MM.1S (cell line): ENCODE data around the gene RAB11B.

ENCODE experiments used
- DNase-seq: peaks from one replicate; pipeline ENCODE4 v3.0.0-alpha.2; 2015
- H2AFZ ChIP-seq: fragments of 300-600 bp; sonication (generic); 2 replicates; pipeline ENCODE4 v1.6.0; 2016; ENCODE audit warnings: antibody characterized with exemption, low read length
- H3F3A ChIP-seq: fragments of 300-600 bp; sonication (generic); 2 replicates; pipeline ENCODE4 v1.6.1; 2016; ENCODE audit warnings: mild to moderate bottlenecking, antibody characterized with exemption, low read length, moderate library complexity, mixed read lengths; ENCODE audit not compliant: insufficient read depth
- H3K27ac ChIP-seq: fragments of 300-600 bp; sonication (generic); 2 replicates; pipeline ENCODE4 v1.5.1; 2016; ENCODE audit warnings: mild to moderate bottlenecking, low read length
- H3K27me3 ChIP-seq: fragments of 300-600 bp; sonication (generic); replicated peaks from 2 replicates; pipeline ENCODE4 v1.6.0; 2016; ENCODE audit warnings: low read length; ENCODE audit not compliant: insufficient read depth
- H3K36me3 ChIP-seq: fragments of 300-600 bp; sonication (generic); replicated peaks from 2 replicates; pipeline ENCODE4 v1.6.1; 2016; ENCODE audit warnings: mild to moderate bottlenecking, low read length, mixed read lengths; ENCODE audit not compliant: insufficient read depth
- H3K4me1 ChIP-seq: fragments of 300-600 bp; sonication (generic); 2 replicates; pipeline ENCODE4 v1.6.1; 2016; ENCODE audit warnings: low read length, mixed read lengths
- H3K4me2 ChIP-seq: fragments of 300-600 bp; sonication (generic); 2 replicates; pipeline ENCODE4 v1.6.0; 2016; ENCODE audit warnings: low read depth, low read length
- H3K4me3 ChIP-seq: fragments of 300-600 bp; sonication (generic); 2 replicates; pipeline ENCODE4 v1.5.1; 2016; ENCODE audit warnings: low read length, mixed read lengths
- H3K79me2 ChIP-seq: fragments of 300-600 bp; sonication (generic); 2 replicates; pipeline ENCODE4 v1.6.1; 2016; ENCODE audit warnings: mixed run types, low read length, mixed read lengths
- H3K9ac ChIP-seq: fragments of 300-600 bp; sonication (generic); 2 replicates; pipeline ENCODE4 v1.6.1; 2016; ENCODE audit warnings: low read length, mixed read lengths
- H3K9me2 ChIP-seq: fragments of 300-600 bp; sonication (generic); replicated peaks from 2 replicates; pipeline ENCODE4 v1.6.1; 2016; ENCODE audit warnings: mild to moderate bottlenecking, low read length, mixed read lengths; ENCODE audit not compliant: insufficient read depth
- H3K9me3 ChIP-seq: fragments of 300-600 bp; sonication (generic); replicated peaks from 2 replicates; pipeline ENCODE4 v1.6.1; 2016; ENCODE audit warnings: mild to moderate bottlenecking, low read length, mixed read lengths; ENCODE audit not compliant: insufficient read depth
- H4K20me1 ChIP-seq: fragments of 300-600 bp; sonication (generic); 2 replicates; pipeline ENCODE4 v1.6.1; 2016; ENCODE audit warnings: mild to moderate bottlenecking, low read length, moderate library complexity, mixed read lengths; ENCODE audit not compliant: insufficient read depth
- EZH2 ChIP-seq: fragments of 300-600 bp; sonication (generic); optimal IDR thresholded peaks from 2 replicates; pipeline ENCODE3; 2017; ENCODE audit warnings: low read depth, mild to moderate bottlenecking, antibody characterized with exemption, low read length, mixed read lengths
- EZH2phosphoT487 ChIP-seq: fragments of 300-600 bp; sonication (generic); IDR thresholded peaks from 2 replicates; pipeline ENCODE4 v1.6.1; 2018; ENCODE audit warnings: antibody characterized with exemption, low read length
- TF ChIP-seq, protein P1 (sequence below): fragments of 300-600 bp; sonication (generic); IDR thresholded peaks from 2 replicates; pipeline ENCODE4 v1.5.1; 2016; ENCODE audit warnings: antibody characterized with exemption, low read length, mixed read lengths

The RAB11B gene

DNA sequence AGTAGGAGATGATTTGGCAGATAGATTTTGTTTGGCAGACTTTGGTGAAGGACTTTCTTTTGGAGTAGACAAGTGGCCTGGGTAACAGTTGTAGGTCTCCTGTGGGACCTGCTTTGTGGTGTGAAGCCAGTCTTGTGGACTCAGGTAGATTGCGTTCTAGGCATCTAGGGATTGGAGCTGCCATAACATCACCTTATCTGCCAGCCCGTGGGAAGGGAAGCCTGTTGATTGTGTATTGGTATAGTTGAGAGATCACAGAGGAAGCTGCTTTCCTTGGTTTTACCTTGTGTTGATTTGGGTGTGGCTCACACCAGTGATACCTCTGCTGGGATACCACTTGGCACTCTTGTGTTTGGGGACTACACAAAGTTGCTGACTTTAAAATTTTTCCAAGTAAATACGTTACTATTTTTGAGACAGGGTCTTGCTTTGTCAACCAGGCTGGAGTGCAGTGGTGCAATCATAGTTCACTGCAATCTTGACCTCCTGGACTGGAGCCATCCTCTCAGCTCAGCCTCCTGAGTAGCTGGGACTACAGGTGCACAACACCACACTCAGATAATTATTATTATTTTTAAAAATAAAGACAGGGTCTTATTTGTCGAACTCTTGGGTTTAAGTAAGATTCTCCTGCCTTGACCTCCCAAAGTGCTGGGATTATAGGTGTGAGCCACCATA is 62.4 kb downstream of the RAB11B start:
- Histone ChIP-seq H3K27ac (no peak overlapping the region), H3K9me3 (no peaks in the 10 kb centered on the region), H3K79me2 (peaks cover 99% of the 10 kb centered on the region), H3K4me1 (0 out of 2 replicates have a peak, but pooled peaks cover 3% of the 10 kb centered on the region), H4K20me1 (peaks cover 90% of the 10 kb centered on the region), H3K4me2 (no peak overlapping the region), H3K36me3 (peaks cover 12% of the 10 kb centered on the region; the same call in 1 of the 2 replicates), H3K9ac (no peak overlapping the region), H2AFZ (no peak overlapping the region), H3K27me3 (no peaks in the 10 kb centered on the region), H3K4me3 (no peak overlapping the region), H3K9me2 (no peaks in the 10 kb centered on the region), H3F3A (no peaks in the 10 kb centered on the region)
- no peak for DNase-seq
- TF ChIP-seq EZH2phosphoT487 = no peak
- no peak for TF ChIP-seq EZH2
- TF ChIP-seq, protein P1, sequence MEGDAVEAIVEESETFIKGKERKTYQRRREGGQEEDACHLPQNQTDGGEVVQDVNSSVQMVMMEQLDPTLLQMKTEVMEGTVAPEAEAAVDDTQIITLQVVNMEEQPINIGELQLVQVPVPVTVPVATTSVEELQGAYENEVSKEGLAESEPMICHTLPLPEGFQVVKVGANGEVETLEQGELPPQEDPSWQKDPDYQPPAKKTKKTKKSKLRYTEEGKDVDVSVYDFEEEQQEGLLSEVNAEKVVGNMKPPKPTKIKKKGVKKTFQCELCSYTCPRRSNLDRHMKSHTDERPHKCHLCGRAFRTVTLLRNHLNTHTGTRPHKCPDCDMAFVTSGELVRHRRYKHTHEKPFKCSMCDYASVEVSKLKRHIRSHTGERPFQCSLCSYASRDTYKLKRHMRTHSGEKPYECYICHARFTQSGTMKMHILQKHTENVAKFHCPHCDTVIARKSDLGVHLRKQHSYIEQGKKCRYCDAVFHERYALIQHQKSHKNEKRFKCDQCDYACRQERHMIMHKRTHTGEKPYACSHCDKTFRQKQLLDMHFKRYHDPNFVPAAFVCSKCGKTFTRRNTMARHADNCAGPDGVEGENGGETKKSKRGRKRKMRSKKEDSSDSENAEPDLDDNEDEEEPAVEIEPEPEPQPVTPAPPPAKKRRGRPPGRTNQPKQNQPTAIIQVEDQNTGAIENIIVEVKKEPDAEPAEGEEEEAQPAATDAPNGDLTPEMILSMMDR = no peak

DNA sequence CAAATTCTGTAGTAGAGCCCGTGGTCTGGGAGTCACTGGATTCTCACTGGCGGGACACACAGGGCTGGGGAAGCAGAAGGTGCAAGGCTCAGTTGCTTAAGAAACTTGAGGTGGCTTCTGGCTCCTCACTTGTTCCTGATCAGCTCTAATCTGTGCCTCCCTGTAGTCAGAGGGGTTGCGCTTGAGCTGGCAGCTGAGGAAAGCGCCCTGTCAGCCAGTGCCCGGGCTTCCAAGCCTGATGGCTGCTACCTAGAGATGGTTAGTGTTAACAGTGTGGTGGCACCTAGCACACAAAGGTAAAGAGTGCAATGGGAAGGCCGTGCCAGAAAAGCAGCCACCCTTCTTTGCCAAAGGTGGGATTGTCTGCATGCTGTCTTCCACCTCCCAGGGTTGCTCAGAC is 63.5 kb downstream of the RAB11B start:
- H4K20me1 ChIP-seq = peaks cover 93% of the 10 kb centered on the region
- 0 out of 2 replicates have a peak, but pooled peaks cover 3% of the 10 kb centered on the region for H3K4me1 ChIP-seq

More for the DNA sequence above, 63.5 kb downstream of the RAB11B start:
- peaks cover 99% of the 10 kb centered on the region for H3K79me2 ChIP-seq
- no peak overlapping the region for H2AFZ ChIP-seq
- H3K4me3 ChIP-seq = no peak overlapping the region
- no peaks in the 10 kb centered on the region for H3K27me3 ChIP-seq
- no peaks in the 10 kb centered on the region for H3K9me2 ChIP-seq
- H3K27ac ChIP-seq = no peak overlapping the region
- no peaks in the 10 kb centered on the region for H3K9me3 ChIP-seq
- peaks cover 15% of the 10 kb centered on the region; the same call in 1 of the 2 replicates for H3K36me3 ChIP-seq
- H3K4me2 ChIP-seq = no peak overlapping the region
- TF ChIP-seq EZH2 (no peak), EZH2phosphoT487 (no peak)
- TF ChIP-seq, protein P1 = no peak
- DNase-seq = no peak
- H3K9ac ChIP-seq = no peak overlapping the region
- H3F3A ChIP-seq = no peaks in the 10 kb centered on the region
